ENCODE data around the gene LRRC25. TPM values are rescaled to one million over a fixed set of nuclear protein-coding genes. Genes with fewer than 3 reads are reported as not detected.

The LRRC25 gene
- not detected for total RNA-seq (2021; fragmentation: NEBNext Ultra II Directional; extraction: Animal tissue kit (Norgen Biotek cat#: 25700))
- long read RNA-seq, result 0 reads

GRCh38 chr19:18397242-18398202 lies at the start of gene LRRC25:
Gene LRRC25, minus strand, starts transcription at chr19:18397622. Its CDS starts 659 bp downstream, at chr19:18396963.
- no peaks in the 10 kb centered on the region for H3K36me3 Mint-ChIP-seq (ENCODE audit: low read depth)
- H3K9me3 Mint-ChIP-seq, result no peaks in the 10 kb centered on the region
- H3K27me3 Mint-ChIP-seq (ENCODE audit: insufficient read depth), result peaks cover 2% of the 10 kb centered on the region; the same call in 1 of the 2 replicates
- no peak for DNase-seq
- H3K27ac Mint-ChIP-seq, result no peak within 1 kb of the TSS
- TF ChIP-seq, protein P1, sequence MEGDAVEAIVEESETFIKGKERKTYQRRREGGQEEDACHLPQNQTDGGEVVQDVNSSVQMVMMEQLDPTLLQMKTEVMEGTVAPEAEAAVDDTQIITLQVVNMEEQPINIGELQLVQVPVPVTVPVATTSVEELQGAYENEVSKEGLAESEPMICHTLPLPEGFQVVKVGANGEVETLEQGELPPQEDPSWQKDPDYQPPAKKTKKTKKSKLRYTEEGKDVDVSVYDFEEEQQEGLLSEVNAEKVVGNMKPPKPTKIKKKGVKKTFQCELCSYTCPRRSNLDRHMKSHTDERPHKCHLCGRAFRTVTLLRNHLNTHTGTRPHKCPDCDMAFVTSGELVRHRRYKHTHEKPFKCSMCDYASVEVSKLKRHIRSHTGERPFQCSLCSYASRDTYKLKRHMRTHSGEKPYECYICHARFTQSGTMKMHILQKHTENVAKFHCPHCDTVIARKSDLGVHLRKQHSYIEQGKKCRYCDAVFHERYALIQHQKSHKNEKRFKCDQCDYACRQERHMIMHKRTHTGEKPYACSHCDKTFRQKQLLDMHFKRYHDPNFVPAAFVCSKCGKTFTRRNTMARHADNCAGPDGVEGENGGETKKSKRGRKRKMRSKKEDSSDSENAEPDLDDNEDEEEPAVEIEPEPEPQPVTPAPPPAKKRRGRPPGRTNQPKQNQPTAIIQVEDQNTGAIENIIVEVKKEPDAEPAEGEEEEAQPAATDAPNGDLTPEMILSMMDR (IDR thresholded peaks at IDR 0.05), result no peak
- no peak within 1 kb of the TSS for H3K4me3 Mint-ChIP-seq
- H3K4me1 Mint-ChIP-seq (ENCODE audit: low read depth), result peaks cover 22% of the 10 kb centered on the region; the same call in 1 of the 2 replicates

- DNase-seq, result no peak
- H3K9me3 Mint-ChIP-seq, result peaks cover 5% of the 10 kb centered on the region; the same call in 1 of the 2 replicates
- TF ChIP-seq, protein P1 (IDR thresholded peaks at IDR 0.05), result no peak
- no peak overlapping the region for H3K4me3 Mint-ChIP-seq
- H3K27ac Mint-ChIP-seq, result no peak overlapping the region
- H3K27me3 Mint-ChIP-seq (ENCODE audit: insufficient read depth), result peaks cover 5% of the 10 kb centered on the region
- H3K36me3 Mint-ChIP-seq (ENCODE audit: low read depth), result peaks cover 19% of the 10 kb centered on the region; the same call in 1 of the 2 replicates
- H3K4me1 Mint-ChIP-seq (ENCODE audit: low read depth), result peaks cover 12% of the 10 kb centered on the region
These were observed 49.5 kb upstream of the LRRC25 start for GRCh38 chr19:18446811-18447359.

DNA sequence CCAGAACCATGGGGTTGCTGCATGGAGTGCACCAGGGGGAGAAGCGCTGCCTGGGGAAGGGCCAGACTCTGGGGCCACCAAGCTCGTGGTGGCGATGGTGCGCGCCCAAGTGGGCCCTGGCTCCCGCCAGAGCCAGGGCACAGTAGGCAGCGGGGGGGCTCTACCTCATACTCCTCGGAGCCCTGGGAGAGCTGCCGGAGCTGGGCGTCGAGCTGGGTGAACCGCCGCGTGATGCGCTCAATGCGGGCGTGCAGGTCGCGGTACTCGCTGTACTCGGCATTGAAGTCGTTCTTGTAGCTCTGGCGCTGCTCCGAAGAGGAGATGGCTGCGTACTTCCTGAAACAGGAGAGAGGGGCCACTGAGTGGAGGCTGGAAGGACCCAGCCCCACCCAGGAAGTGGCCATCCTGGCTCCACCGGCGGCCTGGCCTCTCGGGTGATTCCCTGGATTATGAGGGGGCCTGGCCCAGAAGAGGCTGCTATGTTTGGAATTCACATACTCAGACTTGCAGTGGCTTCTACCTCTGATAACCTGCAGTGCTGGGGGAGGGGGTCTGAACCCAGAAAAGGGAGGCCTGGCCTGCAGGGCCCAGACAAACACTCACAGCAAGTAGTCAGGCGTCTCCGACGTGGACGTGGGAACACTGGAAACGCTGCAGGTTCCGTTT lies 48.9 kb upstream of the LRRC25 start:
- Mint-ChIP-seq H3K4me3 (no peak overlapping the region), H3K36me3 (ENCODE audit: low read depth) (peaks cover 19% of the 10 kb centered on the region; the same call in 1 of the 2 replicates), H3K27ac (no peak overlapping the region), H3K4me1 (ENCODE audit: low read depth) (peaks cover 10% of the 10 kb centered on the region; the same call in 1 of the 2 replicates), H3K27me3 (ENCODE audit: insufficient read depth) (peaks cover 5% of the 10 kb centered on the region), H3K9me3 (peaks cover 5% of the 10 kb centered on the region; the same call in 1 of the 2 replicates)
- no peak for DNase-seq
- TF ChIP-seq, protein P1 (IDR thresholded peaks at IDR 0.05), result no peak

DNA sequence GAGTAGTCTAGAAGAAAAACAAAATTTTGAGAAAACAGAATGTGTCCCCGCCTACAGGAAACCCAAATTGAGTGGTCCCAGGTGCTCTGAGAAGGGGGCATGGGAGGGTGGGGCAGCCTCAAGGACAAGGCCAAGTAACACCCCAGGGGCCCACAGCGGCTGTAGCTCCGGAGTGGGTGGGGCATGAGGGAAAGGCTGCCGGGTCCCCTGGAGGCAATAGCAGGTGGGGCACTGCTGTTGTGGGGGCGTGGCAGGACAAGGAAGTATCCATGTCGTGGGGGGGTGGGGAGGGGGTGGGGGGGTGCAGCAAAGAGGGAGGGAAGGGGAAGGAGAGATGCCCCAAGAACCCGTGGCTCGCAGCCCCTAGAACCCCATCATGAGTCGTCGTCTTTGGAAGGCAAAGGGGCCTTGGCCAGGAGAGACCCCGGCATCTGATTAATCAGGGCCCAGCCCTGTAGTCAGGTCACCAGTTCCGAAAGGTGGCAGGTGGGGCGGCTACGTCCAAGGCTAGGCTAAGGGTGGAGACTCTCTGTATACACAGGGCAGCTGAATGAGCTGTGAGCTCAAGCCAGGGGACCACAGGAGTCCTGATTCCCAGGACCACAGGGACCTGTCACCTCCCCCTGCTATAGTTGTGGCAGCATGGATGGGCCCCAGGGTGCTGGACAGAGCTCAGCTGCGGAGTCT lies 48.0 kb upstream of the LRRC25 start:
- H3K36me3 Mint-ChIP-seq (ENCODE audit: low read depth), result peaks cover 19% of the 10 kb centered on the region; the same call in 1 of the 2 replicates
- peaks cover 8% of the 10 kb centered on the region for H3K27me3 Mint-ChIP-seq (ENCODE audit: insufficient read depth)

More for the DNA sequence above, 48.0 kb upstream of the LRRC25 start:
- 0 out of 2 replicates have a peak, but pooled peaks cover 6% of the 10 kb centered on the region for H3K4me1 Mint-ChIP-seq (ENCODE audit: low read depth)
- H3K9me3 Mint-ChIP-seq, result peaks cover 5% of the 10 kb centered on the region; the same call in 1 of the 2 replicates
- TF ChIP-seq, protein P1 (IDR thresholded peaks at IDR 0.05), result no peak
- no peak overlapping the region for H3K4me3 Mint-ChIP-seq
- no peak overlapping the region for H3K27ac Mint-ChIP-seq
- DNase-seq, result no peak

Data from HFFc6 (cell line).